Measurements from ENCODE around the gene PPP2R1B. TPM values are rescaled to one million over a fixed set of nuclear protein-coding genes. Genes with fewer than 3 reads are reported as not detected.

PPP2R1B gene
- total RNA-seq, 1 experiment from 2014 or later, result 105 TPM

DNA sequence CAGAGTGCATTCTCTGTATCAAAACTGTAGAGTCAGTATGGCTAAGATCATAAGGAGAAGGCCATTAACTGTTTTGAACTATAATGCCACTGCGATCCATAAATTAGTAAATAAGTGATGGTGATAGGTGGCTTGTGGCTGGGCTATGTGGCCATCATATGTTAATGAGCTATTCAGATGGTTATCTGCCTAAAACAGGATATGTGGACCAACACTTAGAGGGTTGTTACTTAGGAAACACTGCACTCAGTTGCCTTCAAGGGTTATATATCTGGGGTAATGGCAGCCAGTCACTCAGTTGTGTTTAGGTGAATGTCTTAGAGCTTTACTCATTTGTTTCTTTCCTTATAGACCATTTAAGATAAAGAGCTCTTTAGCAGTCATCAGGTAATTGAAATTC lies 66.0 kb downstream of the PPP2R1B start:
- peaks cover 12 to 14% of the 10 kb centered on the region in 2 experiments for H3K4me1 Mint-ChIP-seq

More for the DNA sequence above, 66.0 kb downstream of the PPP2R1B start:
- Histone ChIP-seq H3K23me2 (ENCODE audit: insufficient read length, low read depth, low read length, poor library complexity, severe bottlenecking) (no peaks in the 10 kb centered on the region), H3K56ac (ENCODE audit: insufficient read length, low read depth, low read length) (no peak overlapping the region), H3K4ac (ENCODE audit: low read depth, low read length) (no peak overlapping the region), H3K79me2 (ENCODE audit: insufficient read depth, low read length) (no peaks in the 10 kb centered on the region), H2AK5ac (ENCODE audit: insufficient read length, low read length) (no peak overlapping the region), H2BK20ac (ENCODE audit: low read depth, low read length, poor library complexity, severe bottlenecking) (no peak overlapping the region), H3K27ac (ENCODE audit: insufficient read length, low read depth, low read length) (no peak overlapping the region), H4K5ac (ENCODE audit: insufficient read length, low read depth, low read length) (no peak overlapping the region), H2BK5ac (ENCODE audit: insufficient read length, low read length) (no peak overlapping the region), H3K9me3 (ENCODE audit: control insufficient read depth, low read depth, low read length) (no peaks in the 10 kb centered on the region), H3K23ac (ENCODE audit: insufficient read length, low read depth, low read length) (no peak overlapping the region), H3K4me2 (ENCODE audit: insufficient read depth, insufficient read length, low read length) (no peak overlapping the region), H3K18ac (ENCODE audit: insufficient read length, low read depth, low read length) (no peak overlapping the region), H3K14ac (ENCODE audit: insufficient read depth, low read length) (no peak overlapping the region), H3K79me1 (ENCODE audit: insufficient read depth, low read depth, low read length, poor library complexity, severe bottlenecking) (no peaks in the 10 kb centered on the region), H4K91ac (ENCODE audit: insufficient read length, low read depth, low read length) (no peak overlapping the region), H2BK12ac (ENCODE audit: insufficient read length, low read depth, low read length) (no peak overlapping the region), H4K20me1 (ENCODE audit: control insufficient read depth, insufficient read depth, insufficient read length) (no peaks in the 10 kb centered on the region), H3K27me3 (ENCODE audit: insufficient read depth, low read length) (no peaks in the 10 kb centered on the region), H3K9ac (ENCODE audit: extremely low read depth, insufficient read length, low read length) (no peak overlapping the region), H3T11ph (ENCODE audit: low read length) (no peak overlapping the region), H2BK15ac (ENCODE audit: low read depth, low read length) (no peak overlapping the region), H2BK120ac (ENCODE audit: low read depth, low read length, poor library complexity, severe bottlenecking) (no peak overlapping the region), H4K8ac (replicated peaks; ENCODE audit: insufficient read length, low read depth, low read length) (no peak overlapping the region), H2AFZ (ENCODE audit: low read length) (no peak overlapping the region), H3K4me1 (ENCODE audit: insufficient read depth, low read length) (peaks cover 3% of the 10 kb centered on the region; the same call in 1 of the 2 replicates)
- TF ChIP-seq, protein P1, sequence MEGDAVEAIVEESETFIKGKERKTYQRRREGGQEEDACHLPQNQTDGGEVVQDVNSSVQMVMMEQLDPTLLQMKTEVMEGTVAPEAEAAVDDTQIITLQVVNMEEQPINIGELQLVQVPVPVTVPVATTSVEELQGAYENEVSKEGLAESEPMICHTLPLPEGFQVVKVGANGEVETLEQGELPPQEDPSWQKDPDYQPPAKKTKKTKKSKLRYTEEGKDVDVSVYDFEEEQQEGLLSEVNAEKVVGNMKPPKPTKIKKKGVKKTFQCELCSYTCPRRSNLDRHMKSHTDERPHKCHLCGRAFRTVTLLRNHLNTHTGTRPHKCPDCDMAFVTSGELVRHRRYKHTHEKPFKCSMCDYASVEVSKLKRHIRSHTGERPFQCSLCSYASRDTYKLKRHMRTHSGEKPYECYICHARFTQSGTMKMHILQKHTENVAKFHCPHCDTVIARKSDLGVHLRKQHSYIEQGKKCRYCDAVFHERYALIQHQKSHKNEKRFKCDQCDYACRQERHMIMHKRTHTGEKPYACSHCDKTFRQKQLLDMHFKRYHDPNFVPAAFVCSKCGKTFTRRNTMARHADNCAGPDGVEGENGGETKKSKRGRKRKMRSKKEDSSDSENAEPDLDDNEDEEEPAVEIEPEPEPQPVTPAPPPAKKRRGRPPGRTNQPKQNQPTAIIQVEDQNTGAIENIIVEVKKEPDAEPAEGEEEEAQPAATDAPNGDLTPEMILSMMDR (conservative IDR thresholded peaks at IDR 0.05), result no peak
- no peak for DNase-seq
- peaks cover 0 to 5% (median 4%) of the 10 kb centered on the region in 3 experiments; a peak in 4 of 7 replicates for H3K36me3 Mint-ChIP-seq (ENCODE audit: insufficient read depth in 1 of 3, low read depth in 3 of 3)
- no peak overlapping the region for H3K4me3 Mint-ChIP-seq
- H3K9me3 Mint-ChIP-seq, result no peaks in the 10 kb centered on the region
- no peak overlapping the region for H3K27ac Mint-ChIP-seq
- H3K27me3 Mint-ChIP-seq (ENCODE audit: low read depth), result no peaks in the 10 kb centered on the region
- no CpG with 5 or more reads among the region's 1 CpG for WGBS (ENCODE audit: extremely low coverage, insufficient read length, low lambda C conversion rate)
